DOHH2 (cell line): ENCODE measurements around the gene RRP7A.
"Not testable (repeated sequence)": the region's sequence is repeated elsewhere in the genome, so short reads cannot be mapped to it uniquely, and the experiment has no call there.

Experiments used
- CTCF ChIP-seq: fragments of 200-600 bp; sonication (generic); IDR thresholded peaks from one replicate; pipeline ENCODE4 v1.5.1; 2014; ENCODE audit warnings: antibody characterized with exemption, mild to moderate bottlenecking, low read depth, low read length; ENCODE audit not compliant: poor library complexity, severe bottlenecking
- EZH2phosphoT487 ChIP-seq: fragments of 200-600 bp; sonication (generic); IDR thresholded peaks from 2 replicates; pipeline ENCODE4 v1.6.1; 2017; ENCODE audit warnings: borderline replicate concordance, mild to moderate bottlenecking, antibody characterized with exemption, low read length, moderate library complexity, mixed read lengths

DNA sequence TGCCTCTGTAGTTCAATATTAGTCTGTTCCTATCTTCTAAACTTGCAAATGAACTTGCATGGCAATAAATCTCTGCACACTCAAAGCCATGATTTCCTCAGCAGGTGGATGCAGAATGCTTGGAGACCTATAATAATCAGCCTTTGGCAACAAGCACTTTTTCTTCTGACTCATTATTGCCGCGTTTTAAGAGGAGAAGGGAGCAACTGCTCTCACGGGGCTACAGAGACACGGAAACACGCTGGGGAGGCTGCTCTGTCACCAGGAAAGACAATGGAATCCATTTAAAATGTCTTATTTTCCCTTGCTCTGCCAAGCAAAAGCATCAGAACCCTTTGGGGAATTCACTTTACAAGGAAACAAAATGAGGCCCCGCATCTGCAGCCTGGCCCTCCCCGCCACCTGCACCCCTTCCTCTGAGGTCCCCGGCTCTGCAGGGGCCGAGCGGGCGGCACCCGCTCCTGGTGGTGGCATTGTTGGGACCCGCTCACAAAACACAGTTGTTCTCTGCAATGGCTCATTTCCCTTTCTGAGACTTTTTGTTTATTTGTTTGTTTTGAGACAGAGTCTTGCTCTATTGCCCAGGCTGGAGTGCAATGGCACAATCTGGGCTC is 35.9 kb downstream of the RRP7A start:
- TF ChIP-seq EZH2phosphoT487, CTCF: not testable (repeated sequence)
